SJCRH30 (cell line): ENCODE data around the gene NPIPA1. TPM values are rescaled to one million over a fixed set of nuclear protein-coding genes. Genes with fewer than 3 reads are reported as not detected.
A peak's percentile ranks its signal among the peaks of the same experiment; 100 is the strongest.
"Not testable (repeated sequence)": the region's sequence is repeated elsewhere in the genome, so short reads cannot be mapped to it uniquely, and the experiment has no call there.

ENCODE experiments used
- DNase-seq, 2 experiments: peaks; one replicate each; pipeline ENCODE4 v3.0.0-alpha.2; 2015 to 2020
- H3K27ac ChIP-seq: fragments of 250-450 bp; sonication (Bioruptor Pico); 2 replicates; pipeline ENCODE4 v1.5.1; 2020; ENCODE audit warnings: mild to moderate bottlenecking, moderate library complexity
- H3K27me3 ChIP-seq: fragments of 250-450 bp; sonication (Bioruptor Pico); 2 replicates; pipeline ENCODE4 v1.5.1; 2020; ENCODE audit warnings: mild to moderate bottlenecking, moderate library complexity
- H3K36me3 ChIP-seq: fragments of 250-450 bp; sonication (Bioruptor Pico); 2 replicates; pipeline ENCODE4 v1.5.1; 2020; ENCODE audit warnings: mild to moderate bottlenecking, moderate library complexity
- H3K4me1 ChIP-seq: fragments of 250-450 bp; sonication (Bioruptor Pico); 2 replicates; pipeline ENCODE4 v1.5.1; 2020; ENCODE audit warnings: mild to moderate bottlenecking, moderate library complexity
- H3K4me3 ChIP-seq: fragments of 250-450 bp; sonication (Bioruptor Pico); 2 replicates; pipeline ENCODE4 v1.5.1; 2020; ENCODE audit warnings: mild to moderate bottlenecking, moderate library complexity
- H3K9me3 ChIP-seq: fragments of 250-450 bp; sonication (Bioruptor Pico); replicated peaks from 2 replicates; pipeline ENCODE4 v1.5.1; 2020; ENCODE audit warnings: mild to moderate bottlenecking, moderate library complexity
- total RNA-seq: library from RNA; depleted of rRNA; stranded (reverse); fragments of >200 nt; shearing (Covaris generic); gene quantifications from 2 replicates; pipeline ENCODE4 v1.2.3, GENCODE V29; 2014

The NPIPA1 gene
- total RNA-seq, 1 experiment from 2014 or later: 36.8 TPM

DNA sequence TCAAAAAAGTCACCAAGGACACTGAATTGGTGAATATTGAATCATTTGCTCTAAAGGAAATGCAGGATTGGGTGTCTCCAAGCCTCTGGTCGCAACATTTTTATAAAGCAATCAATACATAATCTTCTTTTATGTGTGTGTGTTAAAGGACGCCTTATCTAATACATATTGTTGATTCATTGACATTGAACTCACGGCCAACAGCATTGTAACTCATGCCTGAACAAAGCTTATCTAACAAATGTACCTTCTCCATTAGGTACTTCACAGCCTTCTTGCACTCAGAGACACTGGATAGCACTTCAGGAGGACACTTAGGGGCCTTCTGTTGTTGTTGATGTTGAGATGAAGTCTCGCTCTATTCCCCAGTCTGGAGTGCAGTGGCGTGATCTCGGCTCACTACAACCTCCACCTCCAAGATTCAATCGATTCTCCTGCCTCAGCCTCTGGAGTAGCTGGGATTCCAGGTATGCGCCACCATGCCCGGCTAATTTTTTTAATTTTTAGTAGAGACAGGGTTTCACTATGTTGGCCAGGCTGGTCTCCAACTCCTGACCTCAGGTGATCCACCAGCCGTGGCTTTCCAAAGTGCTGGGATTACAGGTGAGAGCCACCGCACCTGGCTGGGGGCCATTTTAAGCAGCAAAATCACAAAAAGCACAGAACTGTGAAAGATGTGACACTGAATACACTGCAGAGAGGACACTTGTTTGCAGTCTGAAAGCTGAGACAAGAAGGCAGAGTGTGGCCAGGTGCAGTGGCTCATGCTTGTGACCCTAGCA, 24.4 kb downstream of the NPIPA1 start:
- DNase-seq: no peak

DNA sequence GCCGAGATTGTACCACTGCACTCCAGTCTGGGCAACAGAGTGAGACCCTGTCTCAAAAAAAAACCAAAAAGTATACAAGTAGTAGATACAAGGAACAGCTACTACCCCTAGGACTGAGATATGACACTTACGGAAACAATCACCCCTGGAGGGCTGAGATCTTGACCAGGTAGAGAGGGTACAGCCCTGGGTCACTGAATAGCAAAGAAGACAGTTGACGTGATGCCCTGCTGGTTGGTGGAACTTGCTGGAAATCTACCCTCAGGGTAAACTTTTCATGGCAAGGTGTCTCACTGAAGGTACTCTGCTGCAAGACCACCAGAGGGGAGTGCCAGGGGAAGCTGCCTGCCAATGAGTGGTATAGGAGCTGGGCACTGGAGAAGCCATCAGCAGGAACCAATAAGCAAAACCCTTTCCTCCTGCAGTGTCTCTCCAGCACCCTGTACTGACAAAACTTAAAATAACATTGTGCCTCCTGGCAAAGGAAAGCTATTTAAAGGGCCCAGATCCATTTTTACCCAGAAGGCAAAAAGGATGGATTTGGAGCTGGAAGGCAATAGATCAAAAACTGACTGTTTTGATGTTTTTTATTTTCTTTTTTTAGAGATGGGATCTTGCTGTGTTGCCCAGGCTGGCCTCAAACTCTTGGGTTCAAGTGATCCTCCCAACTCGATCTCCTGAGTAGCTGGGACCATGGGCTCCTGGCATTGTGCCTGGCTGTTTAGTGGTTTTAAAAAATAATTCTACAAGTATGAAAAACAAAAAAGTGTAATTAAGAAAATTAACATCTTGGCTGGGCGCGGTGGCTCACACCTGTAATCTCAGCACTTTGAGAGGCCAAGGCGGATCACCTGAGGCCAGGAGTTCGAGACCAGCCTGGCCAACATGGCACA, 26.3 kb downstream of the NPIPA1 start:
- no peak for DNase-seq
- H3K27me3 ChIP-seq: peaks cover 3% of the 10 kb centered on the region; the same call in 1 of the 2 replicates
- H3K4me3 ChIP-seq: no peak overlapping the region
- no peak overlapping the region for H3K27ac ChIP-seq
- H3K9me3 ChIP-seq: peaks cover 6% of the 10 kb centered on the region; the same call in 1 of the 2 replicates
- no peaks in the 10 kb centered on the region for H3K36me3 ChIP-seq
- H3K4me1 ChIP-seq: no peaks in the 10 kb centered on the region

More for the DNA sequence above, 24.4 kb downstream of the NPIPA1 start:
- Histone ChIP-seq H3K4me3 (no peak overlapping the region), H3K36me3 (no peaks in the 10 kb centered on the region), H3K27ac (no peak overlapping the region), H3K27me3 (peaks cover 3% of the 10 kb centered on the region; the same call in 1 of the 2 replicates), H3K4me1 (no peaks in the 10 kb centered on the region), H3K9me3 (peaks cover 6% of the 10 kb centered on the region; the same call in 1 of the 2 replicates)

- Histone ChIP-seq H3K4me3 (no peak overlapping the region), H3K36me3 (no peaks in the 10 kb centered on the region), H3K27me3 (peaks cover 3% of the 10 kb centered on the region; the same call in 1 of the 2 replicates), H3K27ac (no peak overlapping the region), H3K9me3 (peaks cover 6% of the 10 kb centered on the region; the same call in 1 of the 2 replicates), H3K4me1 (no peaks in the 10 kb centered on the region)
- no peak for DNase-seq
Observed at GRCh38 chr16:14965328-14965727, 28.1 kb downstream of the NPIPA1 start.

DNA sequence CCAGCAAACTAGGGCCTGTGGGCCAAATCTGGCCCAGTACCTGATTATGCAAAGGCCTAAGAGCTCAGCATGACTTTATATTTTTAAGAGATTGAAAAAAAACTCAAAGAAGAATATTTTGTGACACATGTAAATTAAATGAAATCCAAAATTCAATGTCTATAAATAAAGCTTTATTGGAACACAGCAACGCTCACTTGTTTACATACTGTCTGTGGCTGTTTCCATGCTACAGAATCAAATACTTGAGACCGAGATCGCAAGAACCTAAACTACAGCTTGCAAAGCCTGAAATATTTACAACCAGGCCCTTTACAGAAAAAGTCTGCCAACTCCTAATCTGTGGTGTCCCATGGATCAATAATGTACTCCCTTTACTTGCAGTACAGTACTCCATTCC, 32.6 kb downstream of the NPIPA1 start:
- not testable (repeated sequence) for H3K4me1 ChIP-seq, H3K27ac ChIP-seq, H3K4me3 ChIP-seq, DNase-seq, H3K36me3 ChIP-seq, H3K27me3 ChIP-seq, H3K9me3 ChIP-seq

DNA sequence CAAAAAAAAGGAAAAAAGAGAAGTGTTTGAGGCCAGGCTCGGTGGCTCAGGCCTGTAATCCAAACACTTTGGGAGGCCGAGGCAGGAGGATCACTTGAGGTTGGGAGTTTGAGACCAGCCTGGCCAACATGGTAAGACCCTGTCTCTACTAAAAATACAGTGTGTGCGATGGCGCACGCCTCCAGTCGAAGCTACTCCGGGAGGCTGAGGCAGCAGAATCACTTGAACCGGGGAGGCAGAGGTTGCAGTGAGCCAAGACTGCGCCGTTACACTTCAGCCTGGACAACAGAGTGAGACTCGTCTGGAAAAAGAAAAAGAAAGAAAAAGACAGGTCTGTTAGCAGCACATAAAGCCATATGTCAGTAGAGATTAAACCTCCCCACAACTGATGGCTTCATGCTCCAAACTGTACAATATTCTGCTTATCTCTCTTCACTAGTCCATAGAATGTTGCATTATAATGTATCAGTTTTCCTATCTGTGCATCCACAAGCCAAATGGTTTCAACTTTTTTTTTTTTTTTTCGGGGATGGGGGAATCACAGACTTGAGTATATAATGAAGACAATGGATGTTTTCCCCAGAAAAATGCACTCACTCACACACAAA, 34.5 kb downstream of the NPIPA1 start:
- not testable (repeated sequence) for H3K4me1 ChIP-seq, H3K36me3 ChIP-seq, DNase-seq, H3K27me3 ChIP-seq, H3K27ac ChIP-seq, H3K9me3 ChIP-seq, H3K4me3 ChIP-seq

GRCh38 chr16:14973785-14974322, 36.6 kb downstream of the NPIPA1 start:
- H3K4me3 ChIP-seq: peak overlapping the region; percentile 92
- DNase-seq, H3K27me3 ChIP-seq, H3K27ac ChIP-seq, H3K36me3 ChIP-seq, H3K4me1 ChIP-seq, H3K9me3 ChIP-seq: not testable (repeated sequence)

DNA sequence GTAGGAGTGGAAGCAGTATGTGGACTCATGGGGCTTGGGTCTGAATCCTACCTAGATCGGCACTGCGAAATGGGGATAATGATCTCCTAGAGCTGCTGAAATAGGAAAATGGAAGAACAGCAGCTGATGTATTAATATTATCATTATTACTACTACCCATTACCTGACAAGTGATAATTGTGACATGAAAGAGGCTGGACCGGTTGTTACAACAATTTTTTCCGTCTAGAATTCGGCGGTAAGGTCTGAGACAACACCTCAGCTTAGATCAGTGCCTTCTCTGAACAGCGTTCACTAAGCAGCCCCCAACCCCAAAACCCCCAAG, 37.0 kb downstream of the NPIPA1 start:
- Histone ChIP-seq H3K27ac (peak overlapping the region; percentile 64; the same call in 1 of the 2 replicates), H3K4me3 (peak overlapping the region; percentile 92)
- not testable (repeated sequence) for H3K27me3 ChIP-seq, H3K36me3 ChIP-seq, H3K4me1 ChIP-seq, H3K9me3 ChIP-seq
- DNase-seq: peak in 1 of 2 experiments; percentile 84

DNA sequence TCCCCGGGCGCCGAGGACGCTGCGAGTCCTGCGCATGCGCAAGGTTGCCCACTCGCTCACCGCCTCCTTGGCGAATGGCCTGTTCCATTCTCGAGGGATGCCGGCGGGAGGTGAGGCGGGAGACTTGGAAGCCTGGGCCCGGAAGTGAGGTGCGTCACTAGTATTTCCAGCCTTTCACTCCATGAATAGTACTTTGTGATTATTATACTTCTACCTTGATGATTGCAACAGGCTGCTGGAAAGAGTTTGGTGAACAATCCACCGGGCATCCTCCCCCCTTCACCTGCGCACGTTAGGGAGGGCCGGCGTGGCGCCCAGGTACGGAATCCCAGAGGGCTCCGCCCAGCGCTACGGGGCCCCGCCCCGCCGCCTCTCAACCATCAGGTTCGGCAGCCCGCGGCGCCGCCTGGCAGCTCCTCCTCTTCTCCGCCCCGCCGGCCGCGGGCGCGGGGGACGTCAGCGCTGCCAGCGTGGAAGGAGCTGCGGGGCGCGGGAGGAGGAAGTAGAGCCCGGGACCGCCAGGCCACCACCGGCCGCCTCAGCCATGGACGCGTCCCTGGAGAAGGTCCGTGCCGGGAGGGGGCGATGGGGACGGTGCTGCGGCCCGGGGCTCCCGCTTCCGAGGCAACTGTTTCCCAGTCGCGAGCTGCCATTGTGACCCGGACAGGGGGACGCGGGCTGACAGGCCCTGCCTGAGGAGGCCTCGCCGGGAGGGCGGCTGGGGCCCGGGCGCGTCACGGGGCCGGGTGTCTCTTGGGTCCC, 37.6 kb downstream of the NPIPA1 start, which contains the start of gene PDXDC1:
PDXDC1 (plus strand) TSS at position 371 of the 762 bp plus-strand sequence; CDS start at position 545, 174 bp downstream.
- H3K27me3 ChIP-seq, H3K4me1 ChIP-seq, H3K9me3 ChIP-seq, H3K36me3 ChIP-seq: not testable (repeated sequence)
- Histone ChIP-seq H3K27ac (peak within 1 kb of the TSS; percentile 64), H3K4me3 (peak within 1 kb of the TSS; percentile 92)
- DNase-seq: peak; percentile 89 to 92

DNA sequence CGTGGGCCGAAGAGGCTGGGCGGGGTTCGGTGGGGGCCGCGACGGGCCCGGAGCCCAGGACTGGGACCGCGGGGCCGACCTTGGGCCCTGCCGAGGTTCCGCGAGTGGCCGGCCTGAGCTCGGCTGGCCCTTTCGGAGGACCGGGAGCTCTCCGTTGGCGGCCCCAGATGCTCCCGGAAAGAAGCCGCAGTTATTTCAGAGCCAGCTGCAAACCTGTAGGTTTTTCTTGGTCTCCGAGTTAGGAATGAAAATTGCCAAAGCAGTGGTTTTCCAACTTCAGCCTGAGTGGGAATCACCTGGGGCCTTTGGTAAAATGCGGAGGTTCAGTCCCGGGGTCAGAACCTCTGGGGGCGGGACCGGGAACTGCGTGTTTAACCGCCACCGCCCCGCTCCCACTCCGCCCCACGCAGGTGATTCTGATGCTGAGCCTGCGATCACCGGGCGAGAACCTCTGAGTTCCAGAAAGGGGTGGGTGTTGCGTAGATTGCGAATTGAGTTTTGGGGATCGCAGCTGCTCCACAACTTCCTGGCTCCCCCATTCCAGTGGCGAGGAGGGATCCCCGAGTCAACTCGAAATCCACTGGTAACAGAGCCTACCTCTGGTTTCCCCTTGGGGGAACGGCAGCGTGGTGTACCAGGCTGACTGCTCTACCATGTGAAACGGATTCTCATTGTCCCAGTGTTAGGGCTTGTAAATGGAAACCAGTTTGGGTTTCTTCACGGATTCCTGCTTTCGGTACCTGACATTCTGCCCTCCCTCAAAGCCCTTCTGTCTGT, 38.4 kb downstream of the NPIPA1 start:
- H3K9me3 ChIP-seq, H3K36me3 ChIP-seq, H3K27me3 ChIP-seq, H3K4me1 ChIP-seq: not testable (repeated sequence)
- Histone ChIP-seq H3K4me3 (peak overlapping the region; percentile 92), H3K27ac (peak overlapping the region; percentile 64)
- peak; percentile 17 to 35 for DNase-seq

GRCh38 chr16:14976971-14977736, 39.9 kb downstream of the NPIPA1 start:
- not testable (repeated sequence) for H3K9me3 ChIP-seq, H3K36me3 ChIP-seq, H3K4me3 ChIP-seq, H3K27ac ChIP-seq, H3K27me3 ChIP-seq, H3K4me1 ChIP-seq
- peak; percentile 71 to 76 for DNase-seq

DNA sequence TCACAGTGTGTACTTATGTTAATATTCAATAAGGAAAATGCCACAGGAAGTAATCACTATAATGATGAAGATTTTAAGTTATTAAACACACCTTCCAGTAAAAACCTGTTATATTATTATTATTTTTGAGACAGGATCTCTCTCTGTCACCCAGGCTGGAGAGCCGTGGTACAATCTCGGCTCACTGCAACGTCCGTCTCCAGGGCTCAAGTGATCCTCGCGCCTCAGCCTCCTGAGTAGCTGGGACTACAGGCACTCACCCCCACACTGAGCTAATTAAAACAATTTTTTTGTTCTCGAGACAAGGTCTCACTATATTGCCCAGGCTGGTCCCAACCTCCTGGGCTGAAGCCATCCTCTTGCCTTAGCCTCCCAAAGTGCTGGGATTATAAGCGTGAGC, 41.0 kb downstream of the NPIPA1 start:
- H3K4me3 ChIP-seq, H3K27ac ChIP-seq, H3K4me1 ChIP-seq, H3K9me3 ChIP-seq, H3K27me3 ChIP-seq, H3K36me3 ChIP-seq, DNase-seq: not testable (repeated sequence)

- H3K4me3 ChIP-seq, DNase-seq, H3K27ac ChIP-seq, H3K4me1 ChIP-seq, H3K27me3 ChIP-seq, H3K36me3 ChIP-seq, H3K9me3 ChIP-seq: not testable (repeated sequence)
Observed at GRCh38 chr16:14978908-14979307, 41.7 kb downstream of the NPIPA1 start.

DNA sequence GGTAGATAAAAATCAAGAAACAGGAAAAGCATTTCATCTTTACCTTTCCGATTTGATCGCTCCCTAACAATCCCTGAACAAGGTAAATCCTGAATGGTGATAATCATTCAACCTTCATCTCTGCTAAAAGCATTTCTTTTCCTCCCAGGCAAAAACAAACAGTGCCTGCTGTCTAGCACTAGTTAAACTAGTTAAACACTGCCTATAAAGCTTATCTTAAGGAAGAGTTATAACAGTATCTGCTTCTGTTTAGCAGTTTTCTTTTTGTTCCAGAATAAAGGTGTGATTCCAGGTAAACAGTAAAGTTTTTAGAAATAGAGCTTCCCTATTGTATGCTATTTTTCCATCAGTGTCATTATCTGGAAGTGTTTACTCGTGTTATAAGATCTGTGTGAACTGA, 44.0 kb downstream of the NPIPA1 start:
- DNase-seq, H3K4me1 ChIP-seq, H3K27ac ChIP-seq, H3K27me3 ChIP-seq, H3K4me3 ChIP-seq, H3K36me3 ChIP-seq, H3K9me3 ChIP-seq: not testable (repeated sequence)
